ENCODE measurements around the gene NRG3.

Gene NRG3

DNA sequence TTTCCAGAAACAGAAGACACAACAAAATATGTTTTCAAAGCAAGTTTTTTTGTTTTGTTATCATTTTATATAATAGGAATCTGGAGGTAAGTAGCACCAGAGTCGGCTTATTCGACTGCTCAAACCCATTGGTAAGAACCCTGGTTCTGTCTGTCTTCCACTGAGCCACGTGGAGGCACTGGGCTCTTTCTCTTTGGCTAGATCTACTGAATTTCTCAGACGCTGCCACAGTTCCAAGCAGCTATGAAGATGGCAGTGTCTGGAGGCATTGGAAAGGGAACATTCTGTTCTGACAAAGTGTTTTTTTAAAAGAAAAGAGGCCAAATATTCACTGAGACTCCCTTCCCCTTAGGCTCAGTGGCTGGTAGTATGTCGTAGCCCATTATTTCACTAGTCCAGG is 338.8 kb downstream of the NRG3 start:
- no peak for DNase-seq (ENCODE audit: low read depth)

GRCh38 chr10:82221056-82221455 is 346.1 kb downstream of the NRG3 start:
- DNase-seq (ENCODE audit: low read depth) = no peak

- no peak for DNase-seq (ENCODE audit: low read depth)
Observed at GRCh38 chr10:82221601-82222149, 346.7 kb downstream of the NRG3 start.

DNA sequence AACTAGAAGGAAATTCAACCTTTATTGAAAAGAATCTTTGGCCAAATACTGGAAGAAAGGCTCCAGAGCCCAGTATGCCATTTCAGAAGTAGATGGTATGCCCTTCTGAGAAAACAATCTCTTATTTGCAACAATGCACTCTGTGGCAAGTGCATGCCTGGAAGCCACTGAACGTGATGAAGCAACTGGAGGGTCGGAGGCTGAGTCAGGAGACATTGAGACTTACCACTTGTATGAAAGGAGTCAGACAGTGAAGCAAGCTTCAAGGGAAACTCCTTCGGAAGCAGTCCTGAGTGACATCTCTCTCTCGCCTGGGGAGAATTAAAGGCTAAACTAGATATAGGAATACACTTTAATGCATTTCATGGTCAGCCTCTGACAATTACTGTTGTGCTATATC is 353.7 kb downstream of the NRG3 start:
- DNase-seq (ENCODE audit: low read depth) = no peak

GRCh38 chr10:82234173-82234572 is 359.2 kb downstream of the NRG3 start:
- no peak for DNase-seq (ENCODE audit: low read depth)

DNA sequence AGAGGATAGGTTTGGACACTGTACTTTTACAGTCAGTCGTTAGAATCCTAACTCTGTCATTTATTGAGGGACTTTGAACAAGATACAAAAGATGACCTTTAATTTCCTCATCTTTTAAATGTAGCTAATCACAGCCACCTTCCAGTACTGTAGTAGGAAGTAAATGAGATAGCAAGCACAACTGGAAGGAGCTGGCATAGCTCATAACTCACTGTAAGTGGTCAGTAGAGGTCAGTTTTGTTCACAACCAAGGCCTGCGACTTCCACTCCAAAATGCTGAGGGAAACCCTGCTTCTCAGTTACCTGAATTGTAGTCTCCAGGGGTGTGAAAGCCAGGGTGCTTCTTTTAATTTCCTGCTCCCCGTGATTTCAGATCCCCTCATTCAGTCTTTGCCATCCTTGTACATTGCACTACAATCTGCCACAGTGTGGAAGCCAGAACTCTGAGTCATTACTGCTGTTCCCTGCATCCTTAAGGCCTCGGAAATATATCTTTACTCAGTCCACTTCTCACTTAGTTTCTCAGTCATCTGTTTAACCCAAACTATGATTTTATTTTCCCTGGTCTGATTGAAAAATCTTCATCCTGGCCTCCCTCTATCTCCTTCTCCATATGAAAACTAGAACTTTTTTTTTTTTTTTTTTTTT is 361.2 kb downstream of the NRG3 start:
- DNase-seq (ENCODE audit: low read depth) = no peak

DNA sequence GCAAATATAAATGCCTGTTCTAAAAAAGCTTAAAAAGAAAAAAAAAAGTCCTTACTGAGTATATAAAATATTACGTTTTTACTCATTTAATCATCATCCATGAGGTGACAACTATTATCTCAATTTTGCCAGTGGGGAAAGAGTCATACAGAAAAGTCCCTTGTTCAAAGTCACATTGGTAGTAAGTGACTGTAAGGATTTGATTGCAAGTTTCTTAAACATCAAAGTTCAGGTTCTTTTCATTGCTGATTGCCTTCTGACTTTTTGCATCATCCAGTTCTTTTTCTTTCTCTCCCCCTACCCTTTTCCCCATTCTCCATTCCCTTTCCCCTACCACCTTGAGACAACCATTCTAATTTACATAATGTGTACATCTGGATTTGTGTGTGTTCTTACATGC is 363.3 kb downstream of the NRG3 start:
- no peak for DNase-seq (ENCODE audit: low read depth)

GRCh38 chr10:82240408-82240807 is 365.4 kb downstream of the NRG3 start:
- no peak for DNase-seq (ENCODE audit: low read depth)

DNA sequence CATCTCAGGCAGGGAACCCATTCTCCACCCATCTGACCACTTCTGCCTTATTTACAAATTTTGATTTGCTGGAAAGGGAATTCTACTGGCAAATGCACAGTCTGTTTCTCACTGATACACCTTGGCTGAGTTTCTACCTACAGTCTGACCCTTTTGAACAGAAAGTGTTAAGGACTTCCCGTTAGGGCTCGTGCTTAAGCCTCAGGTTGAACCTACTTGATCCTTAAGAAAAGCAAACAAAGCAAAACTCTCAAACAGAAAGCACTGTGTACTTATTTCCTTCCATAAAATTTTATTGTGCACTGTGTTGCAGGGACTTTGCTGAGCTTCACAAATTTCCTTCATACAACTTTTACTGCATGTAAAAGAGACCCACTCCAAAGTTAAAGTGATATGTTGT is 367.8 kb downstream of the NRG3 start:
- no peak for DNase-seq (ENCODE audit: low read depth)

DNA sequence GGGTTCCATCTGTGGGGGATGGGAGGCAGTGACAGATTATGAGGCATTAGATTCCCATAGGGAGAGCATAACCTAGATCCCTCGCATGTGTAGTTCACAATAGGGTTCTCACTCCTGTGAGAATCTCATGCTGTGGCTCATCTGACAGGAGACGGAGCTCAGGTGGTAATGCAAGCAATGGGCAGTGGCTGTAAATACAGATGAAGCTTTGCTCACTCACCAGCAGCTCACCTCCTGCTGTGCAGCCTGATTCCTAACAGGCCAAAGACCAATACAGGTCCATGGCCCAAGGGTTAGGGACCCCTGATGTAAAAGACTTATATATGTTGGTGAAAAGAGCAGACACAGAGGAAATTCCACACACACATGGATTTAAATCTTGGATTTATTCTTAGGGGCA is 370.2 kb downstream of the NRG3 start:
- DNase-seq (ENCODE audit: low read depth) = no peak

DNA sequence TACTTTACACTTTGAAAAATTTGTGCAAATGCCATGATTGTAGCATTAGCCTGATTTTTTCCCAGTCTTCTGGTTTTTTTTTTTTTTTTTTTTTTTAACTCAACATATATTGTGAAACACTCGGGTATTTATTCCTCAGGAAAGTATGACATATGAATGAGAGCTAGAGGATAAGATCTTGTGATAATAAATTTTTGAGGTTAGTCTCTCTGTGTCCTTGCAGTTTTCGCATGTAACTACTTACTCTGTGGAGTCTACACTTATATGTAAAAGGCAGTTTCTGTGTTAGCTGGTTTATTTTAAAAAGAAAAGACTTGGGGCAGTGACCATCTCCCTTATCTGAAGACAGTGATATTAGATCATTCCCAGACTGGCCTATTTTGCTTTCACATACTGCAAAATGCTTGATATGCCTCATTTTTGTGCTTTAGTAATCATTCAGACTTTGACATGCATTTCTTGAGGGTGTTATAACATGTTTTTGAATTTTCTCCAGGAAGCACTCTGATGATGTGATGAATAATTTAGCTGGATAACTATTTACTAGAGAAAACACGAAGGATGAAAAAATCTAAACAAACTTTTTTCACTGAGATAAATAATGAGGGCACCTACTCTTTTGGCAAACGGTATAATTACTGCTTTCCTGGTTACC is 371.0 kb downstream of the NRG3 start:
- no peak for DNase-seq (ENCODE audit: low read depth)

- DNase-seq (ENCODE audit: low read depth) = no peak
Observed at GRCh38 chr10:82249141-82249540, 374.1 kb downstream of the NRG3 start.

- no peak for DNase-seq (ENCODE audit: low read depth)
Observed at GRCh38 chr10:82251222-82251906, 376.4 kb downstream of the NRG3 start.

DNA sequence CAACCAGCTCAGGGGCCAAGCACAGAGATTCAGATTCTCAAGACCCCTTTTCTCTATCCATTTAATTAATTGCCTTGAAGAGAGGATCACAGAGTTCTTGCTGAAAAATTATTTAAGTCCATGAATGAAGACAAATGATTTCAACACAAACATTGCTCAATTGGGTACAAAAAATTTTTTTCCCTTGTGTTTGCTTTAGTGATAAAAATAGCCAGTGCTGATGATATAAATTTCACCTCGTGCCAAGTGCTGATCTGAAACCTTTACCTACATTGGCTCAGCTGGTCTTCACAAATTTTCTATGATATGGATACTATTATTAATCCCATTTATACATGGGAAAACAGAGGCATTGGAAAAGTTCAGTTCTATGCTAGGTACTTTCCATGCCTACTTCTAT is 377.1 kb downstream of the NRG3 start:
- no peak for DNase-seq (ENCODE audit: low read depth)

GRCh38 chr10:82254237-82254636 is 379.2 kb downstream of the NRG3 start:
- no peak for DNase-seq (ENCODE audit: low read depth)

GRCh38 chr10:82256275-82256674 is 381.3 kb downstream of the NRG3 start:
- no peak for DNase-seq (ENCODE audit: low read depth)

- DNase-seq (ENCODE audit: low read depth) = no peak
Observed at GRCh38 chr10:82266438-82266837, 391.4 kb downstream of the NRG3 start.

DNA sequence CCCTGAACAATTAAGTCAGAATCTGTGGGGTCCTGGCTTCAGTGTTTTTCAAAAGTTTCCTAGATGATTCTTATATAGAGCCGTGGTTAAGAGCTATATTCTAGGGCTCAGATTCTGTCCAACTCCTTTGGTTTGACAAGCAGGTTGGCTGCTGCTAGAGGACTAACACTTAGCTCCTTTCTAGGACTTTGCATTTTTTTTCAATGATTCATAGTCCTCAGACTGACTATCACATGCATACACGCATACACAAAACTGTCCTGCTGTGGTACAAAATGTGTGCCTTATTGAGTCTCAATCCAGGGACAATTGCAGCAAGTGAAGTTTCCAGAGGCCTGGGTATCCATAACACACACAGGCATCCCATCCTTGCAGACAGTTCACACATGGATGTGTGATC is 392.0 kb downstream of the NRG3 start:
- no peak for DNase-seq (ENCODE audit: low read depth)

- no peak for DNase-seq (ENCODE audit: low read depth)
Observed at GRCh38 chr10:82267465-82267864, 392.5 kb downstream of the NRG3 start.

GRCh38 chr10:82267960-82268359 is 393.0 kb downstream of the NRG3 start:
- DNase-seq (ENCODE audit: low read depth) = no peak

GRCh38 chr10:82277591-82277990 is 402.6 kb downstream of the NRG3 start:
- DNase-seq (ENCODE audit: low read depth) = no peak

DNA sequence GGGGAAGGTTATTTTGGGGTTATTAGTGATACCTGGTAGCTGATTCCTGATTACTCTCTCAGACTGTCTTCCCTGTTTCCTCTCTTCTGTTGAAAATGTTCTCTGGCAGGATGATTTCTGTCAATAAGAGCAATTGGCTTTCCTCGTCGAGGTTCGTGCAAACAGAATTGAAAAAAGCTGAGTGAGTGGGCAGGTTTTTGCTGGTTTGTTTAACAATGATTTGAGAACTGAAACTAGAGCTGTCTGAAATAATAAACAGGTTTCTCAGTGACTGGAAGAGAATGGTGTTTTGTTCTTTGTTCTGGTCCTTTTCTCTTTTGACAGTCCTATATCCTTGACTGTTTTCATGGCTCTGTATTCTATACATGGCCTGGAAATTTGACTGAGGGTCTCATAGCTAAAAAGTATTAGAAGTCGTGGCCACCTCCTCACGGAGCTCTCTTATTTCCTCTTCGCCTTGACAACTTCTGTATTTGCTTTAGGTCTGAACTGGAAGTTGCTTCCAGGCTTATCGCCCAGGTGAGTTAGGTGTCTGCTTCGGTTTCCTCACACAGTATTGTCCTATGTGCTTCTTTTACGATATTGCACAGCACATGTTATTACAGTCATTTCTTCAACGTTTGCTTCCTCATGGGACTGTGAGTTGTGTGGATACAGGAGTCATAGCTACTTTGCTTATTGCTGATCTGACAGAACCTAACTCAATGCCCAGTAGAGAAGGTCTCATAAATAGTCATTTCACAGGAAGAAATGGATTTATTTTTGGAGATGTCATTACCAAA is 403.6 kb downstream of the NRG3 start:
- no peak for DNase-seq (ENCODE audit: low read depth)
